RWPE2 (cell line): Measurements from ENCODE around the gene OPN4.

Source experiments
- ATAC-seq: fragments of 200-7000 bp; cut with Tn5 transposase; 3 replicates; pipeline ENCODE4 v1.9.1; 2021; ENCODE audit warnings: low read depth
- DNase-seq: peaks from one replicate; pipeline ENCODE4 v3.0.0-alpha.2; 2020; ENCODE audit warnings: low spot score
- H3K27ac ChIP-seq: fragments of 450-650 bp; 2 replicates; pipeline ENCODE4 v1.5.1; 2017; ENCODE audit warnings: mild to moderate bottlenecking; ENCODE audit not compliant: poor library complexity, severe bottlenecking
- H3K27me3 ChIP-seq: fragments of 250-450 bp; sonication (Bioruptor Pico); 2 replicates; pipeline ENCODE4 v1.5.1; 2021; ENCODE audit warnings: mild to moderate bottlenecking, moderate library complexity; ENCODE audit not compliant: insufficient read depth, poor library complexity, severe bottlenecking
- H3K36me3 ChIP-seq: fragments of 250-450 bp; sonication (Bioruptor Pico); 2 replicates; pipeline ENCODE4 v1.5.1; 2020; ENCODE audit warnings: low read depth, mild to moderate bottlenecking, moderate library complexity
- H3K4me1 ChIP-seq: fragments of 250-450 bp; sonication (Bioruptor Pico); 2 replicates; pipeline ENCODE4 v1.5.1; 2021; ENCODE audit warnings: mild to moderate bottlenecking, moderate library complexity; ENCODE audit not compliant: insufficient read depth, poor library complexity, severe bottlenecking
- H3K4me3 ChIP-seq: fragments of 250-450 bp; sonication (Bioruptor Pico); 2 replicates; pipeline ENCODE4 v1.5.1; 2021; ENCODE audit warnings: mild to moderate bottlenecking, moderate library complexity; ENCODE audit not compliant: severe bottlenecking
- H3K9me3 ChIP-seq: fragments of 250-450 bp; sonication (Bioruptor Pico); 2 replicates; pipeline ENCODE4 v1.5.1; 2021; ENCODE audit warnings: mild to moderate bottlenecking, moderate library complexity; ENCODE audit not compliant: severe bottlenecking
- CTCF ChIP-seq: fragments of 450-650 bp; IDR thresholded peaks from one replicate; pipeline ENCODE4 v1.5.1; 2017; ENCODE audit warnings: mild to moderate bottlenecking, moderate library complexity; ENCODE audit not compliant: poor library complexity, severe bottlenecking

OPN4 gene

GRCh38 chr10:86663576-86664339, 9.4 kb downstream of the OPN4 start:
- no peak for ATAC-seq
- H3K4me1 ChIP-seq: no peaks in the 10 kb centered on the region
- DNase-seq: no peak

GRCh38 chr10:86664341-86665217, 10.2 kb downstream of the OPN4 start:
- ATAC-seq (no peak), DNase-seq (no peak)
- Histone ChIP-seq H3K36me3 (no peaks in the 10 kb centered on the region), H3K9me3 (no peaks in the 10 kb centered on the region), H3K27me3 (no peaks in the 10 kb centered on the region), H3K4me3 (no peak overlapping the region), H3K27ac (no peak overlapping the region), H3K4me1 (no peaks in the 10 kb centered on the region)
- no peak for TF ChIP-seq CTCF

More at GRCh38 chr10:86663576-86664339, 9.4 kb downstream of the OPN4 start:
- Histone ChIP-seq H3K4me3 (no peak overlapping the region), H3K36me3 (no peaks in the 10 kb centered on the region), H3K27ac (no peak overlapping the region), H3K9me3 (no peaks in the 10 kb centered on the region), H3K27me3 (no peaks in the 10 kb centered on the region)
- no peak for TF ChIP-seq CTCF

- no peak for TF ChIP-seq CTCF
- H3K27ac ChIP-seq: no peak overlapping the region
- no peaks in the 10 kb centered on the region for H3K4me1 ChIP-seq
- no peaks in the 10 kb centered on the region for H3K9me3 ChIP-seq
- H3K36me3 ChIP-seq: no peaks in the 10 kb centered on the region
- ATAC-seq: no peak
- no peaks in the 10 kb centered on the region for H3K27me3 ChIP-seq
- DNase-seq: no peak
- no peak overlapping the region for H3K4me3 ChIP-seq
Measured at GRCh38 chr10:86665218-86665607, 10.9 kb downstream of the OPN4 start.

GRCh38 chr10:86665868-86666267, 11.5 kb downstream of the OPN4 start:
- DNase-seq: no peak
- H3K36me3 ChIP-seq: no peaks in the 10 kb centered on the region
- no peak overlapping the region for H3K27ac ChIP-seq
- no peaks in the 10 kb centered on the region for H3K9me3 ChIP-seq
- no peak for TF ChIP-seq CTCF
- no peak overlapping the region for H3K4me3 ChIP-seq
- no peaks in the 10 kb centered on the region for H3K27me3 ChIP-seq
- no peak for ATAC-seq
- no peaks in the 10 kb centered on the region for H3K4me1 ChIP-seq
